SU-DHL-6 (cell line): Measurements from ENCODE around the gene SYNJ2.

Experiments used
- H2AFZ ChIP-seq: fragments of 200-600 bp; sonication (generic); 2 replicates; pipeline ENCODE4 v1.6.1; 2014; ENCODE audit warnings: low read depth, mild to moderate bottlenecking, moderate library complexity, mixed read lengths, antibody characterized with exemption, low read length; ENCODE audit not compliant: severe bottlenecking
- H3F3A ChIP-seq: fragments of 200-600 bp; shearing (Covaris generic); 2 replicates; pipeline ENCODE4 v1.6.0; 2016; ENCODE audit warnings: antibody characterized with exemption, mild to moderate bottlenecking; ENCODE audit not compliant: insufficient read depth
- H3K27ac ChIP-seq: fragments of 200-600 bp; sonication (generic); 2 replicates; pipeline ENCODE4 v1.5.1; 2016; ENCODE audit warnings: low read depth, mild to moderate bottlenecking, low read length, moderate library complexity, mixed read lengths
- H3K27me3 ChIP-seq: fragments of 200-600 bp; sonication (generic), shearing (Covaris generic); 2 replicates; pipeline ENCODE4 v1.6.0; 2014; ENCODE audit warnings: mild to moderate bottlenecking, low read length
- H3K36me3 ChIP-seq: fragments of 200-600 bp; sonication (generic); 2 replicates; pipeline ENCODE4 v1.6.1; 2014; ENCODE audit warnings: mild to moderate bottlenecking, low read length, mixed read lengths
- H3K4me2 ChIP-seq: fragments of 300-600, 200-600 bp; shearing (Covaris generic), sonication (generic); 2 replicates; pipeline ENCODE4 v1.6.0; 2014; ENCODE audit warnings: low read length, low read depth, mild to moderate bottlenecking; ENCODE audit not compliant: poor library complexity, severe bottlenecking
- H3K4me3 ChIP-seq: fragments of 200-600 bp; sonication (generic); 2 replicates; pipeline ENCODE4 v1.5.1; 2014; ENCODE audit warnings: antibody characterized with exemption, low read length, mild to moderate bottlenecking, mixed read lengths; ENCODE audit not compliant: insufficient read depth, poor library complexity, severe bottlenecking
- H3K79me2 ChIP-seq: fragments of 200-600 bp; sonication (generic); 2 replicates; pipeline ENCODE4 v1.6.1; 2014; ENCODE audit warnings: mild to moderate bottlenecking, low read length, moderate library complexity; ENCODE audit not compliant: insufficient read depth
- H3K9ac ChIP-seq: fragments of 200-600 bp; sonication (generic); 2 replicates; pipeline ENCODE4 v1.7.0; 2014; ENCODE audit warnings: mild to moderate bottlenecking, low read length
- H3K9me2 ChIP-seq: fragments of 200-600 bp; sonication (generic); replicated peaks from 2 replicates; pipeline ENCODE4 v1.6.1; 2014; ENCODE audit warnings: low read length; ENCODE audit not compliant: insufficient read depth
- H3K9me3 ChIP-seq: fragments of 200-600 bp; sonication (generic); 2 replicates; pipeline ENCODE4 v1.6.1; 2014; ENCODE audit warnings: low read length, mixed read lengths; ENCODE audit not compliant: insufficient read depth
- H4K20me1 ChIP-seq: fragments of 200-600 bp; sonication (generic); 2 replicates; pipeline ENCODE4 v1.6.1; 2014; ENCODE audit warnings: low read depth, mild to moderate bottlenecking, antibody characterized with exemption, low read length, moderate library complexity, mixed read lengths
- EZH2phosphoT487 ChIP-seq: fragments of 200-600 bp; sonication (generic), shearing (Covaris generic); conservative IDR thresholded peaks from 2 replicates; pipeline ENCODE4 v1.6.1; 2018; ENCODE audit warnings: mild to moderate bottlenecking, antibody characterized with exemption, low read length, moderate library complexity, mixed read lengths
- TF ChIP-seq, protein P1 (sequence below): fragments of 200-600 bp; sonication (generic); IDR thresholded peaks from one replicate; pipeline ENCODE4 v1.5.1; 2017; ENCODE audit warnings: antibody characterized with exemption, mild to moderate bottlenecking, low read length, moderate library complexity; ENCODE audit not compliant: insufficient read depth, poor library complexity, severe bottlenecking

The SYNJ2 gene

DNA sequence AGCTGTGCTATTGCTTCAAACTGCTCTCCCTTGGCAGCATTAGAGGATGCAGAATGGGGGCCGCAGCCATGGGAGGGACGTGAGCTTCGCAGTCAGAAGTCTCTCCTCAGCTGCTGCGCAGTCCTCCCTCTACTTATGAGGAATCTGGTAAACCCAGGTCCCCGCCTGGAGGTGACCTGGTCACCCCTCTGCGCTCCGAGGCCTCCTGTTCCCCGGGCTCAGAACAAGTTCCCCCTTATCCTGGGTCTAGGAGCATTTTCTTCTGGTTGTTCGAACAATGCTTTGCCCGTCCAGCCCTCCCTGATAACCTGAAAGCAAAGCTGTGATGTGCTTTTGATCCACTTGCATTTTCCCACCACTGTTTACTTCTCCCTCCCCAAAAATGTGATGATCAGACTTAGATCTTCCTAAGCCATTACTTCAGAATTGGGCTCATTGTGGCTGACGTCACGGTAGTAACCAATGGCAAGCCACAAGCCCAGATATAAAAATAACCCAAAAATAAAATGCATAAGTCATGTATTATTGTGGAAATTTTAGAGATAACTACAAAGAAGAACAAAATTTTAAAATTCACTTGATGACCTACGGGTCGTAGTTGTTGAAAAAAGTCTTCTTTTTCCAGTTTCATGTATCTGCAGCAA lies 105.7 kb downstream of the SYNJ2 start:
- H3K9ac ChIP-seq, result no peak overlapping the region
- no peak overlapping the region for H3K4me2 ChIP-seq
- H3K4me3 ChIP-seq, result no peak overlapping the region
- no peaks in the 10 kb centered on the region for H3K79me2 ChIP-seq
- H2AFZ ChIP-seq, result no peak overlapping the region
- no peaks in the 10 kb centered on the region for H4K20me1 ChIP-seq
- no peaks in the 10 kb centered on the region for H3K27me3 ChIP-seq
- no peak for TF ChIP-seq EZH2phosphoT487
- TF ChIP-seq, protein P1, sequence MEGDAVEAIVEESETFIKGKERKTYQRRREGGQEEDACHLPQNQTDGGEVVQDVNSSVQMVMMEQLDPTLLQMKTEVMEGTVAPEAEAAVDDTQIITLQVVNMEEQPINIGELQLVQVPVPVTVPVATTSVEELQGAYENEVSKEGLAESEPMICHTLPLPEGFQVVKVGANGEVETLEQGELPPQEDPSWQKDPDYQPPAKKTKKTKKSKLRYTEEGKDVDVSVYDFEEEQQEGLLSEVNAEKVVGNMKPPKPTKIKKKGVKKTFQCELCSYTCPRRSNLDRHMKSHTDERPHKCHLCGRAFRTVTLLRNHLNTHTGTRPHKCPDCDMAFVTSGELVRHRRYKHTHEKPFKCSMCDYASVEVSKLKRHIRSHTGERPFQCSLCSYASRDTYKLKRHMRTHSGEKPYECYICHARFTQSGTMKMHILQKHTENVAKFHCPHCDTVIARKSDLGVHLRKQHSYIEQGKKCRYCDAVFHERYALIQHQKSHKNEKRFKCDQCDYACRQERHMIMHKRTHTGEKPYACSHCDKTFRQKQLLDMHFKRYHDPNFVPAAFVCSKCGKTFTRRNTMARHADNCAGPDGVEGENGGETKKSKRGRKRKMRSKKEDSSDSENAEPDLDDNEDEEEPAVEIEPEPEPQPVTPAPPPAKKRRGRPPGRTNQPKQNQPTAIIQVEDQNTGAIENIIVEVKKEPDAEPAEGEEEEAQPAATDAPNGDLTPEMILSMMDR, result no peak
- H3K9me3 ChIP-seq, result no peaks in the 10 kb centered on the region
- H3K36me3 ChIP-seq, result no peaks in the 10 kb centered on the region
- no peak overlapping the region for H3K27ac ChIP-seq
- H3K9me2 ChIP-seq, result no peaks in the 10 kb centered on the region
- no peaks in the 10 kb centered on the region for H3F3A ChIP-seq

DNA sequence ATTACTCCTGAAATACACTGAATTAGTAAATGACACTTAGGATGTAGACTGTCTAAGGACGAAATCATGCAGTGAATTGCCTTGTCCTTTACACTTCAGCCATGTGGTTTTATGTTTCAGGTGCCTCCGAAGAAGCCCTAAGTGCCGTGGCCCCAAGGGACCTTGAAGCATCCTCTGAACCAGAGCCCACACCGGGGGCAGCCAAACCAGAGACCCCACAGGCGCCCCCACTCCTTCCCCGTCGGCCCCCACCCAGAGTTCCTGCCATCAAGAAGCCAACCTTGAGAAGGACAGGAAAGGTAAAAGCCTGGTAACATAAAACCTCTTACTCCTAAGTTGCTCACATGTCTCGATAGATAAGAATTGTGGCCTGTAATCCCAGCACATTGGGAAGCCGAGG lies 111.1 kb downstream of the SYNJ2 start:
- Histone ChIP-seq H2AFZ (no peak overlapping the region), H4K20me1 (no peaks in the 10 kb centered on the region), H3K36me3 (no peaks in the 10 kb centered on the region), H3K9me2 (no peaks in the 10 kb centered on the region), H3K4me3 (no peak overlapping the region), H3K4me2 (no peak overlapping the region), H3K27ac (no peak overlapping the region), H3K27me3 (no peaks in the 10 kb centered on the region), H3F3A (no peaks in the 10 kb centered on the region), H3K9me3 (no peaks in the 10 kb centered on the region), H3K79me2 (no peaks in the 10 kb centered on the region), H3K9ac (no peak overlapping the region)
- TF ChIP-seq, protein P1, result no peak
- TF ChIP-seq EZH2phosphoT487, result no peak

DNA sequence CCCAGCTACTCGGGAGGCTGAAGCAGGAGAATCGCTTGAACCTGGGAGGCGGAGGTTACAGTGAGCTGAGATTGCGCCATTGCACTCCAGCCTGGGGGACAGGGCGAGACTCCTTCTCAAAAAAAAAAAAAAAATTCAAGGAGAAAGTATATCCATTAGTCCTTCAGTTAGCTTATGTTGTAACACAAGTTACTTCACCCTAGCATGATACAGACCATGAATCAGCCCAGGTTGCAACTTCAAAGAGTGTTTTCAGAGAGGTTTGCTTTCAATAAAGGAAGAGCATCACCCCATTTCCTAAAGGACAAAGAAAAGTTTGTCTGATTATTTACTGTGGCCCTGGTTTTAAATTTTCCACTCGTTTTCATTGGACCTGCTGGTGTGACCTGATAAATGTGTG lies 113.4 kb downstream of the SYNJ2 start:
- no peak overlapping the region for H3K4me2 ChIP-seq
- TF ChIP-seq, protein P1, result no peak
- TF ChIP-seq EZH2phosphoT487, result no peak
- no peaks in the 10 kb centered on the region for H3K27me3 ChIP-seq
- H4K20me1 ChIP-seq, result no peaks in the 10 kb centered on the region
- no peak overlapping the region for H2AFZ ChIP-seq
- H3F3A ChIP-seq, result no peaks in the 10 kb centered on the region
- H3K9ac ChIP-seq, result no peak overlapping the region
- no peaks in the 10 kb centered on the region for H3K36me3 ChIP-seq
- no peaks in the 10 kb centered on the region for H3K9me2 ChIP-seq
- no peaks in the 10 kb centered on the region for H3K79me2 ChIP-seq
- no peak overlapping the region for H3K27ac ChIP-seq
- no peaks in the 10 kb centered on the region for H3K9me3 ChIP-seq
- no peak overlapping the region for H3K4me3 ChIP-seq
